H9 (cell line): ENCODE results near the gene UBE2E1. TPM values are rescaled to one million over a fixed set of nuclear protein-coding genes. Genes with fewer than 3 reads are reported as not detected.

ENCODE experiments used
- DNase-seq: peaks from one replicate; pipeline ENCODE4 v3.0.0-alpha.2; 2017
- H2AFZ ChIP-seq: one replicate; pipeline ENCODE4 v1.6.1; 2013; ENCODE audit warnings: mild to moderate bottlenecking, low read length, control low read depth, moderate library complexity
- H2AK5ac ChIP-seq: 2 replicates; pipeline ENCODE4 v1.6.1; 2013; ENCODE audit warnings: low read length, control low read depth, mixed read lengths; ENCODE audit not compliant: insufficient read length
- H2BK120ac ChIP-seq: one replicate; pipeline ENCODE4 v1.6.1; 2013; ENCODE audit warnings: low read depth, mild to moderate bottlenecking, low read length, control low read depth, inconsistent platforms; ENCODE audit not compliant: poor library complexity, severe bottlenecking
- H2BK12ac ChIP-seq: 2 replicates; pipeline ENCODE4 v1.6.1; 2013; ENCODE audit warnings: low read length, control low read depth, mixed read lengths, low read depth; ENCODE audit not compliant: insufficient read length
- H2BK15ac ChIP-seq: 2 replicates; pipeline ENCODE4 v1.6.1; 2013; ENCODE audit warnings: low read depth, low read length, control low read depth
- H2BK20ac ChIP-seq: one replicate; pipeline ENCODE4 v1.6.1; 2013; ENCODE audit warnings: low read depth, mild to moderate bottlenecking, low read length, control low read depth, inconsistent platforms; ENCODE audit not compliant: poor library complexity, severe bottlenecking
- H2BK5ac ChIP-seq: 2 replicates; pipeline ENCODE4 v1.6.1; 2013; ENCODE audit warnings: low read length, control low read depth, mixed read lengths; ENCODE audit not compliant: insufficient read length
- H3K14ac ChIP-seq: 2 replicates; pipeline ENCODE4 v1.6.1; 2013; ENCODE audit warnings: low read length, control low read depth; ENCODE audit not compliant: insufficient read depth
- H3K18ac ChIP-seq: 2 replicates; pipeline ENCODE4 v1.6.1; 2013; ENCODE audit warnings: low read depth, mild to moderate bottlenecking, mixed read lengths, low read length, control low read depth; ENCODE audit not compliant: insufficient read length
- H3K23ac ChIP-seq: 2 replicates; pipeline ENCODE4 v1.6.1; 2013; ENCODE audit warnings: low read length, control low read depth, mixed read lengths, low read depth; ENCODE audit not compliant: insufficient read length
- H3K23me2 ChIP-seq: 2 replicates; pipeline ENCODE4 v1.6.1; 2013; ENCODE audit warnings: low read depth, mild to moderate bottlenecking, mixed read lengths, low read length, control low read depth; ENCODE audit not compliant: insufficient read length, poor library complexity, severe bottlenecking
- H3K27ac ChIP-seq: 2 replicates; pipeline ENCODE4 v1.5.1; 2013; ENCODE audit warnings: low read length, control low read depth, mixed read lengths, low read depth; ENCODE audit not compliant: insufficient read length
- H3K27me3 ChIP-seq: 2 replicates; pipeline ENCODE4 v1.6.1; 2013; ENCODE audit warnings: low read length, control low read depth, inconsistent platforms; ENCODE audit not compliant: insufficient read depth
- H3K4ac ChIP-seq: 2 replicates; pipeline ENCODE4 v1.6.1; 2013; ENCODE audit warnings: low read depth, mild to moderate bottlenecking, control low read depth, inconsistent platforms, low read length, moderate library complexity
- H3K4me1 ChIP-seq: 2 replicates; pipeline ENCODE4 v1.6.1; 2013; ENCODE audit warnings: low read length, control low read depth, inconsistent platforms; ENCODE audit not compliant: insufficient read depth
- H3K4me2 ChIP-seq: 2 replicates; pipeline ENCODE4 v1.6.1; 2013; ENCODE audit warnings: low read length, control low read depth, mixed read lengths; ENCODE audit not compliant: insufficient read length, insufficient read depth
- H3K56ac ChIP-seq: 2 replicates; pipeline ENCODE4 v1.6.1; 2013; ENCODE audit warnings: low read depth, mild to moderate bottlenecking, mixed read lengths, low read length, control low read depth; ENCODE audit not compliant: insufficient read length
- H3K79me1 ChIP-seq: 2 replicates; pipeline ENCODE4 v1.6.1; 2013; ENCODE audit warnings: low read depth, mild to moderate bottlenecking, moderate library complexity, low read length, control low read depth, inconsistent platforms; ENCODE audit not compliant: insufficient read depth, poor library complexity, severe bottlenecking
- H3K79me2 ChIP-seq: 2 replicates; pipeline ENCODE4 v1.6.1; 2013; ENCODE audit warnings: low read length, control low read depth, inconsistent platforms; ENCODE audit not compliant: insufficient read depth
- H3K9ac ChIP-seq: 2 replicates; pipeline ENCODE4 v1.6.1; 2013; ENCODE audit warnings: low read length, control low read depth, mixed read lengths; ENCODE audit not compliant: insufficient read length; ENCODE audit errors: extremely low read depth
- H3K9me3 ChIP-seq: one replicate; pipeline ENCODE4 v1.6.1; 2013; ENCODE audit warnings: low read depth, low read length, inconsistent platforms; ENCODE audit not compliant: control insufficient read depth
- H3T11ph ChIP-seq: one replicate; pipeline ENCODE4 v1.6.1; 2013; ENCODE audit warnings: mild to moderate bottlenecking, low read length, control low read depth, inconsistent platforms
- H4K20me1 ChIP-seq: one replicate; pipeline ENCODE4 v1.6.1; 2013; ENCODE audit not compliant: control insufficient read depth, insufficient read length, insufficient read depth
- H4K5ac ChIP-seq: 2 replicates; pipeline ENCODE4 v1.6.1; 2013; ENCODE audit warnings: low read depth, mild to moderate bottlenecking, mixed read lengths, low read length, control low read depth; ENCODE audit not compliant: insufficient read length
- H4K8ac ChIP-seq: replicated peaks from 2 replicates; pipeline ENCODE4 v1.6.1; 2013; ENCODE audit warnings: low read length, control low read depth, mixed read lengths, low read depth; ENCODE audit not compliant: insufficient read length
- H4K91ac ChIP-seq: 2 replicates; pipeline ENCODE4 v1.6.1; 2013; ENCODE audit warnings: low read depth, mild to moderate bottlenecking, moderate library complexity, mixed read lengths, low read length, control low read depth; ENCODE audit not compliant: insufficient read length
- H3K27ac Mint-ChIP-seq, 3 experiments: 2 replicates in 2 of 3; 3 replicates in 1 of 3; pipeline ENCODE4 v1.8.0; 2020 to 2021; ENCODE audit warnings: mixed read lengths in 3 of 3, mild to moderate bottlenecking in 1 of 3, moderate library complexity in 1 of 3
- H3K27me3 Mint-ChIP-seq: 2 replicates; pipeline ENCODE4 v1.8.0; 2021; ENCODE audit warnings: low read depth, mild to moderate bottlenecking, moderate library complexity, mixed read lengths
- H3K36me3 Mint-ChIP-seq, 3 experiments: 2 replicates in 2 of 3; 3 replicates in 1 of 3; pipeline ENCODE4 v1.8.0; 2020 to 2021; ENCODE audit warnings: low read depth in 3 of 3, mixed read lengths in 3 of 3; ENCODE audit not compliant: insufficient read depth in 1 of 3
- H3K4me1 Mint-ChIP-seq, 2 experiments: 2 replicates each; pipeline ENCODE4 v1.8.0; 2020; ENCODE audit warnings: mixed read lengths in 2 of 2
- H3K4me3 Mint-ChIP-seq, 2 experiments: 2 replicates in 1 of 2; 3 replicates in 1 of 2; pipeline ENCODE4 v1.8.0; 2020 to 2021; ENCODE audit warnings: mild to moderate bottlenecking in 2 of 2, mixed read lengths in 2 of 2, moderate library complexity in 1 of 2
- H3K9me3 Mint-ChIP-seq, 2 experiments: 2 replicates in 1 of 2; 3 replicates in 1 of 2; pipeline ENCODE4 v1.8.0; 2020; ENCODE audit warnings: mild to moderate bottlenecking in 2 of 2, mixed read lengths in 2 of 2, moderate library complexity in 1 of 2
- WGBS: extraction: QIAGEN DNeasy Blood & Tissue Kit; methylation state at CpG from one replicate; pipeline ENCODE4 v1.1.7; 2013; ENCODE audit warnings: missing lambda C conversion rate, low lambda C conversion rate, mixed read lengths; ENCODE audit not compliant: insufficient read length; ENCODE audit errors: extremely low coverage; 5-methylcytosine and 5-hydroxymethylcytosine counted together
- total RNA-seq: library from RNA; stranded (reverse); gene quantifications from 2 replicates; pipeline ENCODE4 v1.2.1, GENCODE V29; 2021
- TF ChIP-seq, protein P1 (sequence below): fragments of 200-600 bp; sonication (generic); conservative IDR thresholded peaks from 3 replicates; pipeline ENCODE4 v1.8.0; 2021; ENCODE audit warnings: antibody characterized with exemption, mild to moderate bottlenecking

The UBE2E1 gene
- total RNA-seq, 1 experiment from 2014 or later = 142 TPM

DNA sequence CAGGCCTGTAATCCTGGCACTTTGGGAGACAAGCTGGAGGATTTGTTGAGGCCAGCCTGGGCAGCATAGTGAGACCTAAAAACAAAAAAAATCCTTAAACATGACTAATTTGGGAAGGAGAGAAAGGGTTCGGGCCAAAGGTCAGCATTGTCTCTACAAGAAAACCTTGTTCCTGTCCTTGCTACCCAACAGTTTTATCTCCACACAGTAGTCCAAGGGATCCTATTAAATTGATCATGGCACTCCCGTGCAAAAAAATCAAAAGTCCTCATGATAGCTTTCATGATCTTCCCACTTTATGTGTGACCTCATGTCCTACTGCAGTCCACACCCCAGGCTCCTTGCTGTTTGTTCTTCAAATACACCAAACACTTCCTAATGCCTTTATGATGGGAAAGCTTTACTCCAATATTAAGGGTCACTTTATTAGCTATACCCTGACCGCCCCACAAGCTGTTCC lies 115.3 kb downstream of the UBE2E1 start:
- H3K4me1 ChIP-seq = no peaks in the 10 kb centered on the region; the same call in 1 of the 2 replicates
- no peak overlapping the region for H4K91ac ChIP-seq
- no peak overlapping the region for H3K4ac ChIP-seq
- H3K27ac ChIP-seq = no peak overlapping the region
- no peak for DNase-seq
- WGBS = no CpG with 5 or more reads among the region's 3 CpGs
- TF ChIP-seq, protein P1, sequence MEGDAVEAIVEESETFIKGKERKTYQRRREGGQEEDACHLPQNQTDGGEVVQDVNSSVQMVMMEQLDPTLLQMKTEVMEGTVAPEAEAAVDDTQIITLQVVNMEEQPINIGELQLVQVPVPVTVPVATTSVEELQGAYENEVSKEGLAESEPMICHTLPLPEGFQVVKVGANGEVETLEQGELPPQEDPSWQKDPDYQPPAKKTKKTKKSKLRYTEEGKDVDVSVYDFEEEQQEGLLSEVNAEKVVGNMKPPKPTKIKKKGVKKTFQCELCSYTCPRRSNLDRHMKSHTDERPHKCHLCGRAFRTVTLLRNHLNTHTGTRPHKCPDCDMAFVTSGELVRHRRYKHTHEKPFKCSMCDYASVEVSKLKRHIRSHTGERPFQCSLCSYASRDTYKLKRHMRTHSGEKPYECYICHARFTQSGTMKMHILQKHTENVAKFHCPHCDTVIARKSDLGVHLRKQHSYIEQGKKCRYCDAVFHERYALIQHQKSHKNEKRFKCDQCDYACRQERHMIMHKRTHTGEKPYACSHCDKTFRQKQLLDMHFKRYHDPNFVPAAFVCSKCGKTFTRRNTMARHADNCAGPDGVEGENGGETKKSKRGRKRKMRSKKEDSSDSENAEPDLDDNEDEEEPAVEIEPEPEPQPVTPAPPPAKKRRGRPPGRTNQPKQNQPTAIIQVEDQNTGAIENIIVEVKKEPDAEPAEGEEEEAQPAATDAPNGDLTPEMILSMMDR = no peak
- H3T11ph ChIP-seq = no peak overlapping the region
- H3K56ac ChIP-seq = no peak overlapping the region
- H2BK120ac ChIP-seq = no peak overlapping the region
- H2AK5ac ChIP-seq = no peak overlapping the region
- H3K27ac Mint-ChIP-seq = peak overlapping the region in 2 of 3 experiments; percentile 62 to 70; a peak in 3 of 7 replicates
- H2BK5ac ChIP-seq = no peak overlapping the region
- H2AFZ ChIP-seq = no peak overlapping the region
- H4K8ac ChIP-seq = no peak overlapping the region
- no peak overlapping the region for H3K9ac ChIP-seq
- peaks cover 4% of the 10 kb centered on the region for H3K23me2 ChIP-seq
- H3K27me3 Mint-ChIP-seq = no peaks in the 10 kb centered on the region; the same call in 1 of the 2 replicates
- no peak overlapping the region for H2BK20ac ChIP-seq
- no peaks in the 10 kb centered on the region for H3K27me3 ChIP-seq
- H3K14ac ChIP-seq = no peak overlapping the region
- H3K9me3 ChIP-seq = no peaks in the 10 kb centered on the region
- no peak overlapping the region for H3K23ac ChIP-seq
- H3K4me2 ChIP-seq = no peak overlapping the region
- H4K5ac ChIP-seq = no peak overlapping the region
- H3K79me1 ChIP-seq = peaks cover 3% of the 10 kb centered on the region
- no peak overlapping the region for H3K18ac ChIP-seq
- no peak overlapping the region for H2BK12ac ChIP-seq
- no peaks in the 10 kb centered on the region for H4K20me1 ChIP-seq
- H3K4me1 Mint-ChIP-seq = peaks cover 24 to 26% of the 10 kb centered on the region in 2 experiments
- H2BK15ac ChIP-seq = no peak overlapping the region
- peaks cover 31 to 48% (median 39%) of the 10 kb centered on the region in 3 experiments for H3K36me3 Mint-ChIP-seq
- H3K9me3 Mint-ChIP-seq = no peaks in the 10 kb centered on the region
- peaks cover 7% of the 10 kb centered on the region; the same call in 1 of the 2 replicates for H3K79me2 ChIP-seq
- no peak overlapping the region for H3K4me3 Mint-ChIP-seq
